BLaER1 treated with 17β-estradiol and CSF1 and Interleukin-3, amounts not matched to agents 10 nM and 100 nM (cell line): Measurements from ENCODE around the gene GFI1.
"Not testable (repeated sequence)": the region's sequence is repeated elsewhere in the genome, so short reads cannot be mapped to it uniquely, and the experiment has no call there.

Experiments used
- H3K27ac ChIP-seq, 11 experiments: shearing (Covaris generic); formaldehyde crosslinking; 2 replicates each; pipeline ENCODE4 v1.8.1; 2022
- H3K27me3 ChIP-seq, 11 experiments: shearing (Covaris generic); formaldehyde crosslinking; 2 replicates each; pipeline ENCODE4 v1.8.1; 2022
- H3K36me3 ChIP-seq, 11 experiments: shearing (Covaris generic); formaldehyde crosslinking; 2 replicates each; pipeline ENCODE4 v1.8.1; 2022
- H3K4me1 ChIP-seq, 10 experiments: shearing (Covaris generic); formaldehyde crosslinking; 2 replicates each; pipeline ENCODE4 v1.8.1; 2022
- H3K4me2 ChIP-seq, 11 experiments: shearing (Covaris generic); formaldehyde crosslinking; 2 replicates each; pipeline ENCODE4 v1.8.1; 2022
- H3K4me3 ChIP-seq, 10 experiments: shearing (Covaris generic); formaldehyde crosslinking; 2 replicates each; pipeline ENCODE4 v1.8.1; 2022
- H3K9ac ChIP-seq, 11 experiments: shearing (Covaris generic); formaldehyde crosslinking; 2 replicates each; pipeline ENCODE4 v1.8.1; 2022
- H3K9me3 ChIP-seq, 11 experiments: shearing (Covaris generic); formaldehyde crosslinking; replicated peaks in 1 of 11; 2 replicates each; pipeline ENCODE4 v1.8.1; 2022
- H4K20me1 ChIP-seq, 11 experiments: shearing (Covaris generic); formaldehyde crosslinking; 2 replicates each; pipeline ENCODE4 v1.8.1; 2022
- Cebpa-rat ChIP-seq, 11 experiments: shearing (Covaris generic); IDR thresholded peaks; 2 replicates each; pipeline ENCODE4 v1.8.1; 2022

GFI1 gene

DNA sequence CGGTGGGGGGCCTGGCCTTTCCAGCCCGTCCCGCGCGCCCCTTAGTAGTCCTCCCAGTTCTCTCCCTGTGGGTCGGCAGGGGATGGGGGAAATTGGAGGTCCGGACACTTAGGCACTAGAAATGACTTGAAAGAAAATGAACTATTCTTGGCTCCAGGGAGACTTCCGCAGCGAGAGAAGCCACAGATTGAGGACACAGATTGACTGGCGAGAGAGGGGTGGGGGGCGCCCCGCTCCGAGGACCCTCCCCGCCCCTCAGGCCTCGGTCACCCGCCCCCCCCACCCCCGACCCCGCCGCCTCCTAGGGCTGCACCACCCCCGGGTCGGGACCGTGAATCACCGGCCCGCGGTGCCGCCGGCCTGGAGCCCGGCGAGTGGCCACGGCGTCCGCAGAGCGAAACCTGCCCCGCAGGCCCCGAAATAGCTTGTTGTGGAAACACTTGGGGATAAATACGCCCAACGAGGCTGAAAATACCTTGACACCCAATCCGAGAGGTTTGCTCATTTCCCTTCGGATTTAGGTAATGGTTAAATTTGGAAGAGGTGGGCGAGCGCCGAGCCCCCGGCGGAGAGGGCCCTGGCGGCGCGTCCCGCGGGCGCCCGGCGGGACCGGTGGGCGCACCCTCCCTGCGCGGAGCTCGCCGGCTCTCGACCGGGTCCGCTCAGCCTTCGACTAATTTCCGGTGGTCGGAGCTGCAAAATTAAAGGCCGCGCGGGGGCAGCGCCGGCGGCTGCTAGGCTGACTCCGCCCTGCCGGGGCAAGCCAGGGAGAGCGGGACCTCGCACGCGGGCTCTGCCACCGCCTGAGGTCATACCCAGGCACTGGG lies at the start of gene GFI1:
TSS of gene GFI1 (minus strand) at position 675 of the 827 bp plus-strand sequence. CDS start 3,438 bp downstream, outside the sequence.
- Histone ChIP-seq H3K27ac (peak within 1 kb of the TSS in 10 of 11 experiments; percentile 20 to 94 (median 92); a peak in 19 of 22 replicates), H3K9ac (peak within 1 kb of the TSS; percentile 70 to 93 (median 89))

DNA sequence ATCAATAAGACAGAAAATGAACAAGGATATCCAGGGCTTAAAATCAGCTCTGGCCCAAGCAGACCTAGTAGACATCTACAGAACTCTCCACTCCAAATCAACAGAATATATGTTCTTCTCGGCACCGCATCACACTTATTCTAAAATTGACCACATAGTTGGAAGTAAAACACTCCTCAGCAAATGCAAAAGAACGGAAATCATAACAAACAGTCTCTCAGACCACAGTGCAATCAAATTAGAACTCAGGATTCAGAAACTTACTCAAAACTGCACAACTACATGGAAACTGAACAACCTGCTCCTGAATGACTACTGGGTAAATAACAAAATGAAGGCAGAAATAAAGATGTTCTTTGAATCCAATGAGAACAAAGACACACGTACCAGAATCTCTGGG lies 45.6 kb upstream of the GFI1 start:
- Histone ChIP-seq H3K9me3 (peaks cover 8 to 19% (median 12%) of the 10 kb centered on the region in 11 experiments; a peak in 17 of 22 replicates), H4K20me1 (0 out of 22 replicates have a peak, but pooled peaks cover 0 to 10% (median 0%) of the 10 kb centered on the region in 11 experiments), H3K4me1 (peaks cover 7 to 17% (median 15%) of the 10 kb centered on the region in 10 experiments; a peak in 19 of 20 replicates), H3K36me3 (peaks cover 0 to 27% (median 0%) of the 10 kb centered on the region in 11 experiments; a peak in 4 of 22 replicates)
- not testable (repeated sequence) for H3K4me3 ChIP-seq, H3K27ac ChIP-seq, H3K4me2 ChIP-seq, H3K27me3 ChIP-seq, H3K9ac ChIP-seq

More for the DNA sequence above, at the start of gene GFI1:
- peaks cover 0 to 8% (median under 1%) of the 10 kb centered on the region in 11 experiments; a peak in 11 of 22 replicates for H3K9me3 ChIP-seq
- peaks cover 0 to 10% (median 6%) of the 10 kb centered on the region in 11 experiments; a peak in 18 of 22 replicates for H3K36me3 ChIP-seq
- no peak for TF ChIP-seq Cebpa-rat (IDR thresholded peaks at IDR 0.05)
- peak within 1 kb of the TSS; percentile 68 to 90 (median 76) for H3K4me3 ChIP-seq
- peaks cover 0 to 19% (median 14%) of the 10 kb centered on the region in 11 experiments; a peak in 8 of 22 replicates for H4K20me1 ChIP-seq
- peak within 1 kb of the TSS; percentile 97 to 100 (median 99) for H3K4me2 ChIP-seq
- peaks cover 16 to 58% (median 20%) of the 10 kb centered on the region in 11 experiments; a peak in 19 of 22 replicates for H3K27me3 ChIP-seq
- H3K4me1 ChIP-seq = peaks cover 14 to 48% (median 35%) of the 10 kb centered on the region in 10 experiments; a peak in 18 of 20 replicates

DNA sequence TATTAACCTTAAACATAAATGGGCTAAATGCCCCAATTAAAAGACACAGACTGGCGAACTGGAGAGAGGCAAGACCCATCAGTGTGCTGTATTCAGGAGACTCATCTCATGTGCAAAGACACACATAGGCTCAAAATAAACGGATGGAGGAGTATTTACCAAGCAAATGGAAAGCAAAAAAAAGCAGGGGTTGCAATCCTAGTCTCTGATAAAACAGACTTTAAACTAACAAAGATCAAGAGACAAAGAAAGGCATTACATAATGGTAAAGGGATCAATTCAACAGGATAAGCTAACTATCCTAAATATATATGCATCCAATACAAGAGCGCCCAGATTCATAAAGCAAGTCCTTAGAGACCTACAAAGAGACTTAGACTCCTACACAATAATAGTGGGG lies 45.2 kb upstream of the GFI1 start:
- H3K4me2 ChIP-seq, H3K9ac ChIP-seq, H3K27ac ChIP-seq, H3K27me3 ChIP-seq, H3K4me3 ChIP-seq: not testable (repeated sequence)
- Histone ChIP-seq H3K36me3 (peaks cover 0 to 32% (median 0%) of the 10 kb centered on the region in 11 experiments; a peak in 4 of 22 replicates), H3K4me1 (peaks cover 5 to 12% (median 10%) of the 10 kb centered on the region in 10 experiments; a peak in 19 of 20 replicates), H4K20me1 (0 out of 22 replicates have a peak, but pooled peaks cover 0 to 10% (median 0%) of the 10 kb centered on the region in 11 experiments), H3K9me3 (peaks cover 8 to 19% (median 12%) of the 10 kb centered on the region in 11 experiments; a peak in 17 of 22 replicates)

DNA sequence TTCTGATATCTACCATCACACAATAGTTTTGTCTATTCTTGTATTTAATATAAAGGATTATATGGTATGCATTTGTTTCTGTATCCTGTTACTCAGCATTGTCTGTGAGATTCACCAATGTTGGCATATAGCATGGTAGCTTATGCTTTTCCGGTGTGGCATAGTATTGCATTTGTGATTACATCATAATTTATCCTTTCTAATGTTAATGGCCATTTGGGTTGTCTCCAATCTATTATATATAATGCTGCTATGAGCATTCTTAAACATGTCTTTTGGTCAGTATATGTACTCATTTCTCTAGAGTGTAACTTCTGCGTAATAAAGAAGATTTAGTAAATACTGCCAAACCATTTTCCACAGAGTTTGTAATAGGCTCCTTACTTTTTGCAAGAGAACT lies 40.9 kb upstream of the GFI1 start:
- no peak overlapping the region for H3K4me3 ChIP-seq
- H3K4me2 ChIP-seq = no peak overlapping the region
- H3K27ac ChIP-seq = no peak overlapping the region
- TF ChIP-seq Cebpa-rat (IDR thresholded peaks at IDR 0.05) = no peak
- no peak overlapping the region for H3K9ac ChIP-seq
- H3K9me3 ChIP-seq = no peaks in the 10 kb centered on the region
- H3K4me1 ChIP-seq = no peaks in the 10 kb centered on the region
- no peaks in the 10 kb centered on the region for H3K27me3 ChIP-seq
- H4K20me1 ChIP-seq = 0 out of 22 replicates have a peak, but pooled peaks cover 0 to 10% (median 0%) of the 10 kb centered on the region in 11 experiments
- H3K36me3 ChIP-seq = peaks cover 0 to 38% (median 0%) of the 10 kb centered on the region in 11 experiments; a peak in 4 of 22 replicates

DNA sequence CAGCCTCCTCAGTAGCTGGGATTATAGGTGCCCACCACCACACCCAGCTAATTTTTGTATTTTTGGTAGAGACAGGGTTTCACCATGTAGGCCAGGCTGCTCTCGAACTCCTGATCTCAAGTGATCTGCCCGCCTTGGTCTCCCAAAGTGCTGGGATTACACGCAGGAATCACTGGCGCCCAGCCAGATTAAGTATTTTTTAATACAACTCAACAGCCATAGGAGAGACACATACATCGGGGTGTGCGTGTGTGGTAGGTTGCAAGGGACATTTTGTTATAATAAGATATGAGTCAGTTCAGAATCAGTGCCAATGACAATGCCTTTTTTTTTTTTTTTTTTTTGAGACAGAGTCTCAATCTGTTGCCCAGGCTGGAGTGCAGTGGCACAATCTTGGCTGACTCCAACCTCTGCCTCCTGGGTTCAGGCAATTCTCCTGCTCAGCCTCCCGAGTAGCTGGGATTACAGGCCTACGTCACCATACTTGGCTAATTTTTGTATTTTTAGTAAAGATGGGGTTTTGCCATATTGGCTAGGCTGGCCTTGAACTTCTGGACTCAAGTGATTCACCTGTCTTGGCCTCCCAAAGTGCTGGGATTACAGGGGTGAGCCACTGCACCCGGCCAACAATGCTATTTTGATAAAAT lies 38.3 kb upstream of the GFI1 start:
- H3K36me3 ChIP-seq = peaks cover 0 to 42% (median 0%) of the 10 kb centered on the region in 11 experiments; a peak in 5 of 22 replicates
- not testable (repeated sequence) for H3K4me2 ChIP-seq, H3K9ac ChIP-seq, H4K20me1 ChIP-seq, H3K9me3 ChIP-seq, H3K4me1 ChIP-seq, H3K4me3 ChIP-seq, H3K27me3 ChIP-seq, H3K27ac ChIP-seq

DNA sequence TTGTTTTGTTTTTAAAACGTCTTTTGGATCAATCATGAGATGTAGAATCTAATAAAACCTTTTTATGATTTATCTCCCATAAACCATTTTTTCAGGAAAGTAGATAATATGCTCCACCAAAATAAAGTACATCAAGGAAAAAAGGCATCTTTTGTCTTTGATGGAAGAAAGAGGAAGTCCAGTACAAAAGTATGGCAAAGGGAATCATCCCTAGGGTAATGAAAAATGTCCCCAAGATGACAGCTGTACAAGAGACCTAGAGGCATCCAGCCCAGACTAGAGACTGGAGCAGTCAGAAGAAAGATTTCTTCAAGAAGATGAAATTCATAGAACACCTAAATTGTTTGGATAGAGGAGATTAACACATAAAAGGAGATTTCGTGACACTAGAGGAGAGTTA lies 32.3 kb upstream of the GFI1 start:
- Histone ChIP-seq H3K27ac (no peak overlapping the region), H3K4me3 (no peak overlapping the region), H3K9me3 (no peaks in the 10 kb centered on the region), H4K20me1 (no peaks in the 10 kb centered on the region), H3K4me1 (peaks cover 0 to 12% (median 6%) of the 10 kb centered on the region in 10 experiments; a peak in 8 of 20 replicates), H3K27me3 (no peaks in the 10 kb centered on the region), H3K9ac (no peak overlapping the region), H3K4me2 (peak overlapping the region in 2 of 11 experiments; percentile 21 to 33; a peak in 2 of 22 replicates), H3K36me3 (peaks cover 0 to 45% (median 0%) of the 10 kb centered on the region in 11 experiments; a peak in 5 of 22 replicates)
- TF ChIP-seq Cebpa-rat (IDR thresholded peaks at IDR 0.05) = no peak

DNA sequence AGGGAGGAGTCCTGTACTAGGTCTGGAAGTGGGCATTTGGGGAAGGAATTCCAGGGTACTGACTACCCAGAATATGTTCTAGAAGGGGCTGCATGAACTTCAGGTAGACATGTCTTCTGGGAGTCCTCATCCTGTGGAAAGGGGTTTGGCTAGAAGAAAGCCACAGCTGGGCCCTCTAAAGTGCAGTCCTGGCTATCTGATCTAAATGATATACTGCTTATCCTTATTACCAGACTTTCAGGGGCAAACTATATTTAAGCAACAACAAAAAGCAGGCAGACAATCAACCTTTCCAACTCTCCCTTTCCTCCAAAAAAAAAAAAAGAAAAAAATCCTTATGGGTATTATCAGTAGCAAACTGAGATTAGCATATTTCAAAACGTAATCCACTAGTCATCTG lies 29.8 kb upstream of the GFI1 start:
- no peak overlapping the region for H3K27ac ChIP-seq
- peaks cover 0 to 12% (median 6%) of the 10 kb centered on the region in 10 experiments; a peak in 8 of 20 replicates for H3K4me1 ChIP-seq
- H3K9ac ChIP-seq = no peak overlapping the region
- H4K20me1 ChIP-seq = no peaks in the 10 kb centered on the region
- no peak overlapping the region for H3K4me3 ChIP-seq
- H3K27me3 ChIP-seq = no peaks in the 10 kb centered on the region
- peak overlapping the region in 1 of 11 experiments; percentile 7; a peak in 1 of 22 replicates for H3K4me2 ChIP-seq
- peaks cover 0 to 59% (median 0%) of the 10 kb centered on the region in 11 experiments; a peak in 6 of 22 replicates for H3K36me3 ChIP-seq
- no peaks in the 10 kb centered on the region for H3K9me3 ChIP-seq
- TF ChIP-seq Cebpa-rat (IDR thresholded peaks at IDR 0.05) = no peak

DNA sequence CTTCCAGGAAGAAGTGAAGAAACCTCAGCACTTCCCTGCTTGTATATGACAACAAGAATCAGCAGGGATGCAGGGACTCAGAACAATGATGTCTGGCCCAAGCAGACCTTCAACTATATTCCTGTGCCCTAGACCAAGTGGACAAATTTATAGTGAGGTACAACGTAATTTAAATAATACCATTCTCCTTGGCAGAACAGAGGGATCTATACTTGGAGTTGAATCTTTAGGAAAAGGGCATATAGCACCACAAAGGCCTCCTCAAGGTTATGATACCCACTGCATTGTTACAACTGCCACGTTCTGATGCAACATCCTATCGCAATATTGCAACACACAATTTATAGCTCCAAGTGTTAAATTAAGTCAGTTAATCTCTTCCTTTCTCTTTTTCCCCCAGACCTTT lies 29.1 kb upstream of the GFI1 start:
- no peaks in the 10 kb centered on the region for H3K27me3 ChIP-seq
- no peaks in the 10 kb centered on the region for H3K9me3 ChIP-seq
- TF ChIP-seq Cebpa-rat (IDR thresholded peaks at IDR 0.05) = peak in 3 of 11 experiments; percentile 19 to 46 (median 45); a peak in 2 of 22 replicates
- no peak overlapping the region for H3K4me3 ChIP-seq
- H3K9ac ChIP-seq = no peak overlapping the region
- no peaks in the 10 kb centered on the region for H4K20me1 ChIP-seq
- peaks cover 0 to 62% (median 0%) of the 10 kb centered on the region in 11 experiments; a peak in 6 of 22 replicates for H3K36me3 ChIP-seq
- H3K4me2 ChIP-seq = peak overlapping the region in 2 of 11 experiments; percentile 7; a peak in 1 of 22 replicates
- H3K4me1 ChIP-seq = peaks cover 0 to 12% (median 6%) of the 10 kb centered on the region in 10 experiments; a peak in 8 of 20 replicates
- H3K27ac ChIP-seq = no peak overlapping the region
